Adrenal gland (tissue), 5 donors: Measurements from ENCODE around the gene TMEM108.

Experiments used
- POLR2A ChIP-seq, 2 donors: fragments of 450-650 bp; IDR thresholded peaks; one replicate each; pipeline ENCODE4 v1.6.1; 2017; ENCODE audit warnings: antibody characterized with exemption in 2 of 2, mild to moderate bottlenecking in 2 of 2, moderate library complexity in 1 of 2
- TF ChIP-seq, protein P1 (sequence below), 6 experiments: fragments of 450-650 bp in 4 of 6; fragments of 200-600 bp in 2 of 6; sonication (generic) in 1 of 6; IDR thresholded peaks; 1 replicate in 5 of 6; 2 replicates in 1 of 6; pipeline versions ENCODE4 v1.5.1 to v1.8.0; 2016 to 2021; ENCODE audit warnings: antibody characterized with exemption in 6 of 6, mild to moderate bottlenecking in 2 of 6, moderate library complexity in 1 of 6
- donor health status: DM: no; HTN: no; CAD: no.

DNA sequence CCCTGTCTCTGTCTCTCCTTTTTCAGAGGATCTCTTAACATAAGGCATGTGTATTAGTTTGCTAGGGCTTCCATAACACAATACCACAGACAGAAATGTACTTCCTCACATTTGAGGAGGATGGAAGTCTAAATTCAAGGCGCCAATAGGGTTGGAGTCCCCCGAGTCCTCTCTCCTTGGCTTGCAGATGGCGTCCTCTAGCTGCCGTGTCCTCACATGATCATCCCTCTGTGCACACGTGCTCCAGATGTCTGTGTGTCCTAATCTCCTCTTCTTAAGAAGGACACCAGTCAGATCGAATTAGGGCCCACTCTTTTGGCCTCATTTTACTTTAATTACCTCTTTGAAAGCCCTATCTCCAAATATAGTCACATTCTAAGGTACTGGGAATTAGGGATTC is 338.6 kb downstream of the TMEM108 start:
- no peak for TF ChIP-seq POLR2A (IDR thresholded peaks at IDR 0.05)
- TF ChIP-seq, protein P1, sequence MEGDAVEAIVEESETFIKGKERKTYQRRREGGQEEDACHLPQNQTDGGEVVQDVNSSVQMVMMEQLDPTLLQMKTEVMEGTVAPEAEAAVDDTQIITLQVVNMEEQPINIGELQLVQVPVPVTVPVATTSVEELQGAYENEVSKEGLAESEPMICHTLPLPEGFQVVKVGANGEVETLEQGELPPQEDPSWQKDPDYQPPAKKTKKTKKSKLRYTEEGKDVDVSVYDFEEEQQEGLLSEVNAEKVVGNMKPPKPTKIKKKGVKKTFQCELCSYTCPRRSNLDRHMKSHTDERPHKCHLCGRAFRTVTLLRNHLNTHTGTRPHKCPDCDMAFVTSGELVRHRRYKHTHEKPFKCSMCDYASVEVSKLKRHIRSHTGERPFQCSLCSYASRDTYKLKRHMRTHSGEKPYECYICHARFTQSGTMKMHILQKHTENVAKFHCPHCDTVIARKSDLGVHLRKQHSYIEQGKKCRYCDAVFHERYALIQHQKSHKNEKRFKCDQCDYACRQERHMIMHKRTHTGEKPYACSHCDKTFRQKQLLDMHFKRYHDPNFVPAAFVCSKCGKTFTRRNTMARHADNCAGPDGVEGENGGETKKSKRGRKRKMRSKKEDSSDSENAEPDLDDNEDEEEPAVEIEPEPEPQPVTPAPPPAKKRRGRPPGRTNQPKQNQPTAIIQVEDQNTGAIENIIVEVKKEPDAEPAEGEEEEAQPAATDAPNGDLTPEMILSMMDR (IDR thresholded peaks at IDR 0.05) = no peak
